Measurements from ENCODE around the gene IGSF5.
"Not testable (repeated sequence)": the region's sequence is repeated elsewhere in the genome, so short reads cannot be mapped to it uniquely, and the experiment has no call there.

Gene IGSF5

DNA sequence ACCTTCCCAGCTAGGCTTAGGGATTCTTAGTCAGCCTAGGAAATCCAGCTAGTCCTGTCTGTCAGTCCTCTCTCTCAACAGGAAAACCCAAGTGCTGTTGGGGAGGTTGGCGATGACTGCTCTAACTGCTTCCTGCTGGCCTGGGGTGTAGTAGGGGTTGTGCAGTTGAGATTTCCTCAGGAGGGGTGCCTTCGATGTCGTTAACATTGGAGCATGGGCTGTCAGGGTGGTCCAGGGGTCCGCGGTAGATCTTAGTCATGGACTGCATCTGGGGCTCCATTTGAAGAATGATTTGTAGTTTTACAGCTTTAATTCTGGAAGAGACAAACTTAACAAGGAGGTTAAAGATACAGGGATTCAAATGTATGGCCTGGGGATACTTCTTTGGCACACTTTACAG is 5.5 kb upstream of the IGSF5 start:
- not testable (repeated sequence) for DNase-seq (ENCODE audit: low spot score)

DNA sequence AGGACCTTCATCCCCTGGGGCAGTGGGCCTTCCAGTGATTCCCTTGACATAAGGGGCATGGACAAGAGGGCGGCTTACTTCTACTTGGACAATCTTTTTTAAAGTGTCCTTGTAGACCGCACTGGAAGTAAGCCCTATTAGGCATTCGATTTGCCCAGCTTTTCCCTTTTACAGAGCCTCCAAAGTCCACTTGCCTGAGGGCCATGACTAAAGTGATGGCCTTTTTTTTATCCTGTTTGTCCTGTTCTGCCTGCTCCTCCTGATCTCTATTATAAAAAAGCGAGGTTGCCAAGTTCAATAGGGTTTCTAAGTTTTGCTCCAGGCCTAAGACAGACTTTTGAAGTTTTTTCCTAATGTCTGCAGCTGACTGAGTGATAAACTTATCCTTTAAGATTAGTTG is 2.4 kb upstream of the IGSF5 start:
- DNase-seq (ENCODE audit: low spot score) = not testable (repeated sequence)

DNA sequence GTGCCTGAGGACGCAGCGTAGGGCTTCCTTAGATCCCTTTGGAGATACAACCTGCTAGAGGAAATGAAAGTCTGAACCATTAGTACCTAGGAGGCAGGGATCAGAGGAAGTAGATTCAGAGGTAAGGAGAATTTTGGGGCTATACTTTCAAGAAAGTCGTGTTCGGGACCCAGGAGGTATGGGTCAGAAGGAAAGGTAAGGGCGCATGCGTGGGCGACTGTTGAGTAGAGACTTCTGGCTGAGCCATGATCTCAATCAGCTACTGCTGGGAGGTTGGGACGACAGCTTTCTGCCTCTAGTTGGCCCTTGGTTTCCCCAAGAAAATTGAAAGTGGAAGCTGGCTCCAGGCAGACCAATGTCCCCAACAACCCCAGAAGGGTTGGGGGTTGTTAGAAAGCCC is 349 bp downstream of the IGSF5 start:
- DNase-seq (ENCODE audit: low spot score) = not testable (repeated sequence)

DNA sequence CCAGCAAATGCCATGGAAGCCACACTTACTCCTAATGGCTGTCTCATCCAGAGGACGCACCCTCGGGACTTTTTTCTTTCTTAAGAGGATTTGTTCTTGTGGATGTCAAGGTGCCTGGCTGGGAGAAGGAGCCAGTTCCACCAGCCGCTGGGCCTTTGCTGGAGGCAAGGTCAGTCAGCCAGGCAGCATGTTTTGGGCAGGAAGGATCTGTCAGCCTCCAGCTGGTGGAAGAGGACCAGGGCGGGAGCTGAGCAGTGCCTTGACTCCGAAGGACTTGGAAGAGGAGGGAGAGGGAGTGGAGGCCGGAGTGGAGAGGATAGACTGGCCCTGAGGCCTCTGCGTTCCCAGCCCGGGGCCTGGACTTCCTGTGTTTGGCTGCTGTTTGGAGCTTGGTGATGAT is 5.7 kb downstream of the IGSF5 start:
- DNase-seq (ENCODE audit: low spot score) = no peak

GRCh38 chr21:39754811-39755210 is 9.8 kb downstream of the IGSF5 start:
- no peak for DNase-seq (ENCODE audit: low spot score)

DNA sequence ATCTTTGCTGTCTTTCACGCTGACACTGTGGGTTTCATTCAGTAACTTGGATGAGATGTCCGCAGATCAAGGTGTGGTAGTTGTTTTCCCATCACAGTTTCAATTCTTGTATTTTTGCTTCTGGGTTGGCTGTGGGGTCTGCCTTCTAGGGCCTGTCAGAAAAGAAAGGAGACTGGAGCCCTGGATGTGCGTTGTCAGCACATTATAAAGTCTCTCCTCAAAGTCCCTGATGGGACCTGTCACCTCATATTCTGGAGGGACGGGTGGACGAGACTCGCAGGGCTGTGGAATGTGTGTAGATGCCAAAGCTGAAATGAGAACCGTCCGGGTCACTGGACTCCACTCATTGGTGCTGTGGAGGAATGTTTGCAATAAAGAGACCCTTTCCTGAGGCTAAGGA is 11.3 kb downstream of the IGSF5 start:
- DNase-seq (ENCODE audit: low spot score) = no peak

DNA sequence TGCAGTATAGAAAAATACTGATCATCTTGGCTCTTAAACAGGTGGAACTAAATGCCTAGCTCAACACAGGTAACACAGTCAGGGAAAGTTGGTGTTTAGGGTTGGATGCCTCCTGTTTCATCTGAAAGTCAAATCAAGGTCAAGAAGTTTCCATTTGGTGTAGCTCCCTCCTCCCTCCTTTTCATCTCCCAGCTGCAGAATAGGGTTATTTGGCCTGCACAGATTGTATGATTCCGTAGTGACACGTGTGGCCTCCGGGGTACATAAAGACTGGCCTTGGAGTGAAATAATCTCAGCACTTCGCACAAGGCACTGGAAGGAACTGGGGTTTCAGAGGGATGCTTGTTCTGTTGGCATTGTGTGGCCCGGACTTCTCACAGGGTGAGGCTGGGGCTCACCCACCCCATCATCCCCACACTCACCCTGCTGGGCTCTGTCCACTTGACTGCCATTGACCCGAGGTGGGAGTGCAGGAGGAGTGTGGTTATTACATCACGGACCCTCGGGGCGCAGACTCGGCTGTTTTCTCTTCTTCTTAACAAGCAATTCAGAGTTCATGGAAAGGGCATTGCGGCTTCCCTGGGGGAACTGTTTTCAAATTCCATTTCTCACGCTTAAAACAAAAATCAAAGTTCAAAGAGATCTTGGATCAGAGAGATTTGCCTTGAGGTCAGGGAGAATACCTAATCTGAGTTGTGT is 18.4 kb downstream of the IGSF5 start:
- no peak for DNase-seq (ENCODE audit: low spot score)

DNA sequence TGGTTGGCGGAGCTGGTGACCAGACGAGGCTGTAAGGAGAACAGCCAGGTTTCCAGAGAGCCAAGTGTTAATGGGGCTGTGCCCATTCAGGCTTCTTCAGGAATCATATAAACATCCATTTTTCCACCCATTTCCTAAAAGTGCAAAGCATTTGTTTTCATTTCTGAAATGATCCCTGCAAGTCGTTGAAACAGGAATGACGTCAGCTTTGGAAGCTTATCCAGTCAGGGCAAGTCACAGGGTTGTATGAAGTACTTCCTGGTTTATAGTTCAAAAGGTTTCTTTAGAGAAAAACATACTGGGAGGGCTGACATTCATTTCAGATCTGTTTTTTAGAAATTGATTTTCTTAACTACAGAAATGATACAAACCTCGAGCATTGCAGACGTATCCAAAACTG is 29.2 kb downstream of the IGSF5 start:
- no peak for DNase-seq (ENCODE audit: low spot score)

DNA sequence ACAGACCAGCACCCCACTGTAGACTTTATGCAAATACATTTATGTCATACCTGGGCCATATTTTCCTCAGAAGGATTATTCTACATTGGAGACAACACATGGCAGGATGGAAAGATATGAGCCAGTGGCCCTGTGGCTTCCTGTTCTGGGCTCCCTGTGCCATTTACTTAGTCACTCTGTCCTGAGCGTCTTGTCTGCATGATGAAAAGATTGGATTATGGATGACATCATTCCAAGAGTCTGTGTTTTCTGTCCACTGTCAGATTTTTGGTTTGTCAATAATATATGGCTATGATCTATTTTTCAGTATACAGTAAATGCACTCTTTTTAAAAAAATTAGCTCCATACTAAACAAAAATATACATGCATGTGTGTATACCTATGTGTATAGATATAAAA is 30.8 kb downstream of the IGSF5 start:
- no peak for DNase-seq (ENCODE audit: low spot score)

DNA sequence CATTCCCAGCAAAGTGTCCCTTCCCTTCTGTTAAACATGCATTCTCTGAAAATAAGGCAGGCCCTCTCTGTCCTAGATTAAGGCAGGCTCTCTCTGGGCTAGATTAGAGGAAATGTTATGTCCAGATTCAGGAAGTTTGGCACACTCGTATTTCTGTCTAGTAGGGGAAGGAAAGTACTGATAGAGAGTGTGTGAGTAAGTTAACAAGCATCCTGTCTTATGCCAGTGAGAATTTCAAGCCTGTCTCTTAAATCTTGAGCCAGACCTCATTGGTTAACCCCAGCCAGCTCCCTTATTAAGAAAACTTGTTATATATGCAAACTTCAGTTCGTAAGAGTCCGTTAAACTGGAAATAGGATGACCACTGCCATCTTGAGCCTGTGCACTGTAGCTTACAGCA is 31.6 kb downstream of the IGSF5 start:
- DNase-seq (ENCODE audit: low spot score) = no peak

DNA sequence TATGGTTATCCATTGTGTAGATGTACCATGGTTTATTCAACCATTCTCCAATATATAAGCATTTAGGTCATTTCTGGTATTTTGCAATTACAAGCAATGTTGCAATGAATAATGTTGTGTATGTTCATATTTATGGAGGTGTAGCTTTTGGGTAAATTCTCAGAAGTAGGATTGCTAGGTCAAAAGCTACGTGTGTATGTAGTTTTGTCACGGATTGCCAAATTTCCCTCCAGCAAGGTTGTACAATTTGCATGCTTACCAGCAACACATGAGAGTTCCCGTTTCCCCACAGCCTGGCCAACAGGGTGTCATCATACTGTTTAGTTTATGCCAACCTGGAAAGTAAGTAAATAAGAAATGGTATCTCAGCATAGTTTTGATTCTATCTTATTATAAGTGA is 36.3 kb downstream of the IGSF5 start:
- DNase-seq (ENCODE audit: low spot score) = no peak

DNA sequence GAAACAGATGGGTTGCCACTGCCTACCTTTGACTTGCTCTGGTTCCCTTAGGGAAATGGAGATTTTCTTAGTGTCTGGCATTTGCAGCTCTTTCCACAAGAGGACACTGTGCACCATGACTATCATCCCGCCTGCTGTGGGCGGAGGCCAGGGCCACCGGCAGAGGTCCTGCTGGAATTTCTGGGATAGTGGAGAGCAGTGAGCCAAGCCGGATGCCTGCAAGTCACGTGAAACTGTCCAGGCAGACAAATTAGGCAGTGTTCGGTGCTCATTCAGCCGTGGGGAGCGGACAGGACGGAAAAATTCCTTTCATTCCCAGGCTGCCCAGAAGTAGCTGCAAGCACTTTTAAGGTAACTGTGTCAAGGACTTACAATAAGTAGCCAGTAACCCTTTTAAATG is 43.4 kb downstream of the IGSF5 start:
- DNase-seq (ENCODE audit: low spot score) = no peak

DNA sequence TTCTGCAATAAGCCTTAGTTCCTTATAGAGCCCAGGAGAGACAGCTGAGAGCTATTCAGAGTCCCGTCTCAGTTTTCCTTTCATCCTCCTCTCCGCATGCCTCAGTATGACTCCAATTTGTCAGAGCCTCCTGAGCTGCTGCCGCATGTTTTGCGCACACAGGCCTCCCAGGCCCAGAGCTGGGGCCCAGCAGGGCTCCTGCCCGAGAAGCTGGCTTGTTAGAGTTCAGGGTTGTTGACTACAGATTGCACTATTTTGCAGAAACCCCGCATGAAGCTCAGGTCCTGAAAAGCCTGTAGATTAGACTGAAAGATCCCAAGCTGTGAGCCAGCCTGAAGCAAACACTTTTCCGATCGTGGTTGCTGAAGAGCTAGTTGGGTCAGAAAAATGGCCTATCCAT is 51.5 kb downstream of the IGSF5 start:
- no peak for DNase-seq (ENCODE audit: low spot score)

- DNase-seq (ENCODE audit: low spot score) = no peak
Measured at GRCh38 chr21:39799178-39799577, 54.2 kb downstream of the IGSF5 start.

DNA sequence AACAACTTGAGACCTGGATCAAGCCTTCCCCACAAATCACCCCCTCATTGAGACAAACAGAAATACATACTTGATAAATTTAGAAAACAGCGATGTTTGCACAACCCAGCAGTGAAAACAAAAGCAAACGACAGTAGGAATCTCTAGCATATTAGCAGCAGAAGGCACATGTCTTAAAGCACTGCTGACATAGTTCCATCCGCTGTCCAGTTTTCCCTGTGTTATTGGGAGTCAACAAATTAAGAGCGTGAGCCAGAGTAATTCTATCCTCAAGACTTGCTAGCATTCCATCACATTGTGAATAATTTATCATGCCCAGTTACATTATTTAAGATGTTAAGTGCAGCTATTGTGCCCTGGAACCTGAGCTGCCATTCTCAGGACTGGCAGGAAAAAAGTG is 55.3 kb downstream of the IGSF5 start:
- no peak for DNase-seq (ENCODE audit: low spot score)

DNA sequence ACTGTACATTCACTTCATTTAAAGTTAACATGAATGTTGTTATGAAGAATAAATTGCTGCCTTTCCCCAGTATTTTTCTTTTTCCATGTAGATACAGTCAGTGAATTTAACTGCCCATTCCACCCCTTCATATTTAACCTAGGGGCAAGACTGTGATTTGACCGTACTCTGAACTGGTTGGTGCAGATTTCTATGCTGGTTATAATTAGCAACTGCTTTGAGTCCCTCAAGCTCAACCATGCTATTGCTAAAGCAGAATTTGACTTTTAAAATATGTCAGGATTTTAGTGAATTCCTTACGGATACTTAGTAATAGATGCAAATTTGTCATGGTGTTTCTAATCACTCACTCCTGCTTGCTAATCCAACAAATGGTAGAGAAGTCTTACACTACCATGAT is 57.2 kb downstream of the IGSF5 start:
- no peak for DNase-seq (ENCODE audit: low spot score)

DNA sequence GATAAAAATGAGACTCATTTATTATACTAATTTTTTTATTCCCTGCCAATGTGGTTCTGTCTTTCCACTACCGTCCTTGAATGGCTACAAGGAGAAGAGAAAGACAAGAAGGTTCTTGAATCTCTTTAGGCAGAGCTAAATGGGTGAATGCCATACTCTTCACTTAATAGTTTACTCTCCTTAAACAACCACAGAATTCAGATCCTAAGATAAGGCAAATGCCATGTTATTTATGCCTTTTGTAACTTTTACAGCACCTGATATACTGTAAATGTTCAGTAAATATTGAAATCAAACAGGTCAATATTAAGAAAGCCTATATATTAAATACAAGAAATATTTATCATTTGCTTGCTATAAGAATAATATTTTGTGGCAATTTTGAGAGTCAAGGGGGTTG is 58.4 kb downstream of the IGSF5 start:
- no peak for DNase-seq (ENCODE audit: low spot score)

- no peak for DNase-seq (ENCODE audit: low spot score)
Measured at GRCh38 chr21:39804240-39804639, 59.3 kb downstream of the IGSF5 start.

- DNase-seq (ENCODE audit: low spot score) = no peak
Measured at GRCh38 chr21:39805983-39806382, 61.0 kb downstream of the IGSF5 start.

- DNase-seq (ENCODE audit: low spot score) = no peak
Measured at GRCh38 chr21:39807738-39808137, 62.8 kb downstream of the IGSF5 start.

GRCh38 chr21:39809936-39810335 is 65.0 kb downstream of the IGSF5 start:
- no peak for DNase-seq (ENCODE audit: low spot score)

DNA sequence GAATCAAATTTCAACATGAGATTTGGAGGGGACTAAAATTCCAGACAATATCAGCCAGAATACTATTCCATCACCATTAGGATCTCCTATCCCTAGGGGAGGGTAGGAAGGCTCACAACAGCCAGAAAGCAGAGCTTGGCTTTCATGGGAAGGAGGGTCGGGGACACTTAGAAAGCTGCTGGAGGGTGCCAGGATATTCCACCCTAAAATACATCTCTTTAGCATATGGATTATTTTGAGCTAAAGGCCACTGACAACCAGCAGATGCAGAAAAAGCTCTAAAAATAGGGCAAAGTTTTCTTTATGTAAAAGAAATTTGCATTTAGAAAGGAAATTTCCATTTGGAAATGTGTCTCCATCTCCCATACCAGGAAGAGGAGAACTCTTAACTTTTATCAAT is 68.0 kb downstream of the IGSF5 start:
- DNase-seq (ENCODE audit: low spot score) = no peak

- no peak for DNase-seq (ENCODE audit: low spot score)
Measured at GRCh38 chr21:39818557-39818956, 73.6 kb downstream of the IGSF5 start.

GRCh38 chr21:39822042-39822441 is 77.1 kb downstream of the IGSF5 start:
- no peak for DNase-seq (ENCODE audit: low spot score)

DNA sequence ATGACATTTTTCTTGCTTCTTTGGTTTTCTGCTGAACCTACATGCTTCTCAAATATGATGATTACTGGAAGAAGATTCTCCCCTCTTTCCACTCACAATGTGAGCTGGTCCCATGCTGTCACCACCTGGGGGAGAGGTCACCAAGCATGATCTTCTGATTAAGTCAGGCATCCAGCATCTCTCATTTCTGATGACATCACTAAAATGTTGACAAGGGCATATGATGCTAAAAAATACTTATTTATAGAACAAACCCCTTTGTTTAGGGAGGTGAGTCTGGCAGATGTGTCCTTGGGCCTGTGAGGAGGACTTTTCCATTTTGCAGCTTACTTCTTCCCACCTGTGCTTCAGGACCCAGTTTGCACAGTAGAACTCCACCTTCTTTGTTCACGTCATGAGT is 80.3 kb downstream of the IGSF5 start:
- no peak for DNase-seq (ENCODE audit: low spot score)

Data from CD4-positive, alpha-beta T cell treated with Interleukin-15 for 4 hours (primary cell).